ENCODE measurements around the gene CUL3.

CUL3 gene

DNA sequence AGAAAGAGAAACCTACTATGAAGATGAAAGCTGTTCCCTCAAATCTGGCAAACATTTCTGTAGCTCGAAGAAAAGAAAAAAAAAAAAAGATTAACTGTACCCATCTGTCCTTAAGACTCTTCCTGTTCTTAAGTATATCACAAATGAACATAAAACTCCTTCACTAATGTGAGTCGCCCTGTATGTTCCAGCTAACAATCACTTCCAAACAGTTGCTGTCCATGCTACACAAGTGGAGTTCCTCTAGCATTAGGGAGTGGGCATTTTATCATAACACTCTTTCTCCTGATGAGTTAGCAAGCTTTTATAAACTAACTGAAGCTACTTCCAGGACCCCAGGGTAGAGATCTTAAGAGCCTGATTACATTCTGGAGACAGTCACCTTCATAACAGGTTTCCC, 5.8 kb downstream of the CUL3 start:
- DNase-seq: no peak

DNA sequence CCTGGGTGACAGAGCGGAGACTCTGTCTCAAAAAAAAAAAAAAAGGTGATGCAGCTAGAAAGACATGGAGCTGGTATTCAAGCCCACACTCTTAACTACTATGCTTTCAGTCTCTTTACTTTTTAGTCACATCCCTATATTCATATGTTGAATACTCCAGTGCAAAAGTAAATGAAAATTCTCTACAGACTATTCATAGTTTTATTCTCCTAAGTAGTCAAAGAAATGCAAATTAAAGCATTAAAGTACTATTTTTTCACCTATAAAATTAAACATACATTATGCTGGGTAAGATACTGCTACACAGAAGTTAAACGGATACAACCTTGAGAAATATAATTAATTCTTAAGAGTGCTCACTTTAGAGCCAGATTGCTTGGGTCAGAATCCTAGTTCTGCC, 7.6 kb downstream of the CUL3 start:
- no peak for DNase-seq

DNA sequence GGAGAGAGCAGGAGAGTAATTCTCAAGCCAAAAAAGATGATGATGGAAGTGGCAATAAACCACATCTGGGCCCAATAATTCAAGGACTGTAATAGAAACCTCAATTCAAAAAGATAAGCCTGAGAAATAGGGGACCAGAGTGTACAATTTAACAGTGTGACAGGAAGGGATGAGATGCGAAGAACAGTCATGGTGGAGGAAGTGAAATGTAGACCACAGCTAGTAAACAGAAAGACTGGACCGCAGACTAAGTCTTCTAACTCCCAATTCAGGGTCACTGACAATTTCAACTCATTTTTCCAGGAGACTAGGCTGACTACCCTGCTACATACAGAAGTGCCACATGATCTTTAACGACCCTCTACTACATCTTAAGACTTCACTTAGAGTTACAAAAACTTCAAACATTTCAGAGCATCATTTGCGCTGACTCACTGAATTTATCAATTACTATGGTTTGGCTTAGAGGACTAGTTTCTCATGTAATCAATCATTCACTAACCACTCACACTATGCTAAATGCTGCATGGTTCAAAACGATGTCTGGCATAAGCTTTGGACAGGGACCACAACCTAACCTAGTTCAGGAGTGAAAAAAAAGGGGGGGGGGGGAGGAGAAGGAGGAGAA, 9.0 kb downstream of the CUL3 start:
- DNase-seq: peak; percentile 25

DNA sequence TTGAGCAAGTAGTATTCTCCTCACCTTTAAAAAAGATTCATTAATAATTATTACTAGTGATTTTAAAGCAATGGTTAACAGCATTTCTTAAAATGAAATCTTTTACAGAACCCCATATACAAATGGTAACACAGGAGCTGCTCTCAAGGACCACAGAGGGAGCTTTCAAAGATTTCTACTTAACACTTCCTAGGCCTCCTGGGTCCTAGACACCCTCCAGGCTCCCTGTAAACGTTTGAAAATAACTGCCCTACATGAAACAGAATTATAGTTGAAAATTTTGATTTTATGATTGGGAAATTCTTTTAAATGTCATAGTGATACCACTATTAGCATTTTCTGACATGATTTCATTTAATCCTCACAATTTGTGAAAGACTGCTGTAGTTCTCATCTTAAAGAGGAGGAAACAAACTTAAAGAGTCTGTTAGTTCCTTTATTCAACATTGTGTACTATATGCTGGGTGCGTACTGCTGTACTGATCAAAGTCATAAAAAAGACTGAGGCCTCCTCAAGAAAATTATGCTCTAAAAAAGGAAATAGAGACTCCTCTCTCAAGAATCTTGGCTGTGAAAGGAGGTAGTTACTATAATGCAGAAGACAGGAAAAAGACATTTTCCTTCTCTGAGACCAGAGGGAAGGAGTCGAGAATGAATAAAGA, 10.6 kb downstream of the CUL3 start:
- no peak for DNase-seq

DNA sequence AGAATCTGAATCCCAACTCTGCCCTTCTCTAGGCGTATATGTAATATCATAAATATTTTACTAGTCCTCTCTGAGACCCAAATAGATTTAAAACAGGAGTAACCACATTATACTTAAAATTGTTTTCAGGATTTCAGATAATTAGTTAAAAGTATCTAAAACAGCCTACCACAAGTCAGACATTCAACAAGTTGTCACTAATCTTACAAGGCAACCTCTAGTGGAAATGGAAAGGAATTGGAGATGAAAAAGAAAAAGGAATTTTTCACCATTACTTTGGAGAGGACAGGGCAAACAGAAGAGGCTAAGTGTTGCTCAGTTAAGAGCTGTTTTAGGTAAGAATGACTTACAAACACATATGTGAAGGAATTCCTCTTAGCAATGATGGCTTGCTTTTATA, 11.4 kb downstream of the CUL3 start:
- no peak for DNase-seq

DNA sequence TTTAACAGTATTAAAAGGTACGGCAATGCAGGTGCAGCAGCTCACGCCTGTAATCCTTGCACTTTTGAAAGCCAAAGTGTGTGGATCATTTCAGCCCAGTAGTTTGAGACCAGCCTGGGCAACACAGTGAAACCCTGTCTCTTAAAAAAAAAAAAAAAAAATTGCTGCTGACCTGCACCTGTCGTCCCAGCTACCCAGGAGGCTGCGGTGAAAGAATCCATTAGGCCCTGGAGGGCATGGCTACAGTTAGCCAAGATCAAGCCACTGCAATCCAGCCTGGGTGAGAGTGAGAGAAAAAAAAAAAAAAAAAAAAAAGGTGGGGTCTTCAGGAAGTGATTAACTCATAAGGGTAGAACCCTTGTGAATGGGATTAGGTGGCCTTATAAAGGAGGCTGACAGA, 12.8 kb downstream of the CUL3 start:
- DNase-seq: no peak

DNA sequence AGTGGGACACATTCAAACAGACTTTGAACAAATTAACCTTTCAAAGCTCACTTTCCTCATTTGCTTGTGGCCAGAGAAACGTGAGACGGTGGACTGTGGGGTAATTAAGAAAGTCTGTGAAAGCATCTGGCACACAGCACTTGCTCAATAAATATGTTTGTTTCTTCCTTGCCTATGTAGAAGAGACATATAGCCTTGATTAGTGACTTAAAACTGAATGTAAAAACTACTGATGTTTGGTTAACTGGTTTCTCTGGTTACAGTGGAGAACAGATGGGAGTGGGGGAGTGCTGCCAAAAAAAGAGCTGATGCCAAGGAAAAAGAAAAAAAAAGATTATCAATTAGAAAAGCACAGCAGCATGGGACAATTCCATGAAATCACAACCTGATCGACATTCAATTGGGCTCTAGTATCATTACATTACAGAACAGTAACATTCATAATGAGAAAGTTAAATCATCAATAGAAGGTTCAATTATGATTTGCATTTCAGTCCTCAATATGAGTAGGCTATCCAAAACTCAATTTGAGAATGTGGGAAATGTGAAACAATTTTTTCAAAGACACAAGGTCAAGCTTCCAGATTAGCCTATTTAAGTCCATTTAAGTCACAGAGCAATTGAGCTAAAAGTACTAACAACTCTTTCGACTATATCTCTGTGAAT, 14.7 kb downstream of the CUL3 start:
- peak; percentile 43 for DNase-seq

DNA sequence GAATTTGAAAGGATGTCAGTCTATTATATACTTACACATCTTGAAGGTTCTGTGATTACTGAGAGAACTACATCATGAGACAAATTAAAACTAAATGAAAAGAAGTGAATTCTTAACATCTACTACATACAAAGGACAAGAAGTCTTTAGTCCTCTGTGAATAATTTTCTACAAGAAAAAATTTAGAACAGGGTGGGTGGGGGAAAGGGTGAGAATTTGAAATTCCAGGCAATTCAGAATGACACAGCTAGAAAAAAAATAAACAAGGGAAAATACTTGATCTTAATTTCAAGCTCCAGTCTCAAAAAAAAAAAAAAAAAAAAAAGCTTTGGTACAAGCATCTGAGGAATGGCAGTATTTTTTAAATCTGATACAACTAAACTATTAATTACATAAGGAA, 15.5 kb downstream of the CUL3 start:
- DNase-seq: no peak

DNA sequence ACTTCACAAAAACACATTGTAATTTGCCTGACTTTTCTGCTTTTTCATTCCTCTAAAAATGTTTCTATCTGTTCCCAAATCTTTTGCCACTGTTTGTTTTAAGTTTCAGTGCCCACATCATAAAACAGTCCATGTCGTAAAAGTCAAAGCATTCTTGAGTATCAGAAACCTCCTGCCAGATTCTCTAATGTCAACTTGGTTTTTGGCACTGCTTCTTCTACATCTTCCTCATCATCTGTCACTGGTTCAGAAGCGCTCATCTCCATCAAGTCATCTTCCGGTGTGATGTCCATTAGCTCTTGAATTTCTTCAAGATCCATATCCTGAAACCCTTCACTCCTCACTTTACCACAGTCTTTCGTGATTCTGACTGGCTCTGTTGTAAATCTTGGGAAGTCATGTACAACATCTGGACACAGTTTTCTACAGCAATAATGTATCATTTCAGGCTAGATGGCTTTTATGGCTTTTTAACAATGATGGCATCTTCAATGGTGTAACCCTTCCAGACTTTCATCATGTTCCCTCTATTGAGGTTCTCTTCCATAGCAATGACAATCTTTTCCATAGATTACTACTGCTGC, 19.6 kb downstream of the CUL3 start:
- no peak for DNase-seq

DNA sequence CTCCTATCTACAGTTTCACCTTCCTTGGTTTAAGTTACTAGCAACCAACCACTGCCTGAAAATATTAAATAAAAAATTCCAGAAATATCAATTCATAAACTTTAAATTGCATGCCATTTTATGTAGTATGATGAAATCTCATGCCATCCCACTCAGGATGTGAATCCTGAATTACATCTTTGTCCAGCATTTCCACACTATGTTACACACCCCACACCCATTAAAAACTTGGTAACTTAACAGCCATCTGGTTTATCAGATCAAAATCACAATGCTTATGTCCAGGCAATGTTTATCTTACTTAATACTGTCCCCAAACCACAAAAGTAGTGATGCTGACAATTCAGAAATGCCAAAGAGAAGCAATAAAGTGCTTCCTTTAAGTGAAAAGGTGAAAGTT, 21.6 kb downstream of the CUL3 start:
- no peak for DNase-seq

DNA sequence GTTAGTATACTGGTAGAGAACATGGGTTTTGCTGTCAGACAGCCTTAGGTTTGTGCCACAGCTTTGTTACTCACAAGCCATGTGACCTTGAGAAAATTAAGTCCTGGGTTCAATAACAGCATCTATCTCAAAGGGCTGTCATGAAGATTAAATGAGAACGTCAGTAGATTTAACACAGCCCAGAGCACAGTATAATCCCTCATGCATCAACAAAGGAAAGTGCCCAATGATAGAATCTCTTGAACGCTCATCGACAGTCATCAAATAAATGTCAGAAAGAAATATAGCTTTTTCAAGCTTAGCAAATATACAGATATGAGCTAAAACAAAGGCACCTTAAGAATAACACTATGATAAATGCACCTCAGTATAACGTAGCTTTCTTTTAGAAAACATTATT, 22.3 kb downstream of the CUL3 start:
- DNase-seq: no peak

DNA sequence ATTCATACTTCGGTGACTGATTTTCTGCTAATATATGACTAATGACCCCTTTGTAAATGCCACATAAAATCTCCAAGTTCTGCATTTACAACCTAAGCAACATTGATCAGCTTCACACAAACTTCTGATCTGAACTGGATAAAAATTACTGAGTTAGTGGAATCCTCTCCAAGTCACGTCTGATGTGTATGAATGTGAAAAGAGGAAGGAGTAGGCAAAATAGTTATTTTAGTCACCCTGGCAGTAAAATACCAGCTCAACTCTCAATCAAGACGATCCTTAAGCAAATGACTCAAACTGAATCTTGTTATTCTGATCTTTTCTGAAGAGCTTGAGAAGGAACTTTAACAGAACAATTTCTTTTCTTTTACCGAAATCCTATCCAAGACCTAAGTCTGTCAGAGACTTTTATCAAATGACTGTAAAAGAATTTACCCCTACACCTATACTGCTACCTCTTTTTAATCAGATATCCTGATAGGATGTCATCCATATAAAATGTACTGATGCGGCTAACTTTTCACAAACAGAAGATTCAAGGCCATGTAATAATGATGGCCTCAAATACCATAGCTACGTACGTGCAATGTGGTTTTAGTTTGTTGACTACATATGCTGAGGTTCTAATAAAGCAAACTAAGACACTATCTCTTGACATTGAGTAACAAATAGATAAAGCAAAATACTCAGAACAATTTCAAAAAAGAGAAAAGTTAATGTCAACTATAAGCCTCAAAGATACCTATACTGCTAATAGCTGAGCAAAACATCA, 23.7 kb downstream of the CUL3 start:
- peak; percentile 48 for DNase-seq

DNA sequence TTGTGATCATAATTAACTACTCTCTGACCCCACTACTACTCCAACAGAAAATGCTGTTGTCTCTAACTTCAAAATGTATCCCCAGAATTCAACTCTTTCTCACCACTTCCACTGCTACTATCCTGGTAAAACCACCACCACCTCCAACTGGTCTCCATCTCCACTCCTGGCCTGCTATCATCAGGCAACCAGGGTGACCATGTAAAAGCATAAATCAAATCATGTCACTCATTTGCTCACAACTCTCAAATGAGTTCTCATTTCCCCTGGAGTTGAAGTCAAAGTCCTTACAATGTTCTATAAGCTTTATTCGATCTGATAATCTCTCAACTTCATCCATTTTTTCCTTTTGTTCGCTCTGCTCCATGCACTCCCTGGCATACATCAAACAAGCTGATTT, 24.6 kb downstream of the CUL3 start:
- DNase-seq: no peak

DNA sequence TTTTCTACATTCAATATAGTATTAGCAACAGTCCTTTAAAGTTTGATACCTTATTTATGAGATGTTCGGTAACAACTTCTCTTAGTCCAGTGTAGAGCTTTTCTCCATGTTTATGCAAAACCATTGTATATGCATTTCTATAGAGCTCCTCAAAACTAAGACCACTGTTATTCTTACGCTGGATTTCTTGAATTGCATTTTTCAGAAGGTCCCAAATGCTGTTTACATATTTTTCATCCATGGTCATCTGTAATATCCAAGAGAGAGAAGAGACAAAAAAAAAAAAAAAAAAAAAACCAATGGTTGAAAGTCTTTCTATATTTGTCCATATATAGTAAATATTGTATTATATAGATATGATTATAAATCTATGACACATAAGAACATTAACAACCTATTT, 27.6 kb downstream of the CUL3 start:
- DNase-seq: no peak

DNA sequence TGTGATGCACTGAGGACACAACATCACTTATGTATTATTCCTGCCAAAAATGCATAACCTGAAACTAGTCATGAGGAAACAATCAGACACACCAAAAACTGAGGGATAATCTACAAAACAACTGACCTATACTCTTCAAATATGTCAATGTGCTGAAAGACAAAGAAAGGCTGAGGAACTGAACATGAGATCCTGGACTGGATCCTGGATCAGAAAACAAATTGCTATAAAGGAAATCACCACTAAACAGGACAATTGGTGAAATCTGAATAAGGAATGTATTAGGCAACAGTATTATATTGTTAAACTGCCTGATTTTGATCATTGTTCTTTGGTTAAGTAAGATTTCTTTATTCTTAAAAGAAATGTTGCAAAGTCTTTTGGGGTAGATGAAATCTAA, 28.8 kb downstream of the CUL3 start:
- DNase-seq: no peak

DNA sequence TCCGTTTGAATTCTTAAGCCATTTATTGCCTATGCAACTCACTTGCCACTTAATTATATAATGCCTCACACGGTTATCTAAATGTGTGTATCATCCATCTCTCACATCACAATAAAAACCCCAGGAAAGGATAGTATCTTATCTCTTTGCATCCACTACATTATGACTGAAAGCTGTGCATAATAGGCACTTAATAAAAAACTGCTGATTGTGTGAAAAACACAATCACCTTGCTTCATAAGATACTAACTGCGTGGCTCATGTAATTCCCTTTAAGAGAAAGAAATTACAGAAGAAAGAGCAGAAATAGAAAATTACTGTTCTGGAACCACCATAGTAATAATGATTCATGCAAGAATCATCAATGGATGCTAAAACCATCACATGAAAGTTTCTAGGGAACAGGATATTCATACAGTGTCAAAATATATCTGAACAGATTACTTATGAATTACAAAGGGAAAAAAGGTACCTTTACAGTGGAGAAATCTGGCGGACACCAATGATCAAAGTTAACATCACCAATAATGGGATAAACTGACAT, 29.3 kb downstream of the CUL3 start:
- DNase-seq: no peak

DNA sequence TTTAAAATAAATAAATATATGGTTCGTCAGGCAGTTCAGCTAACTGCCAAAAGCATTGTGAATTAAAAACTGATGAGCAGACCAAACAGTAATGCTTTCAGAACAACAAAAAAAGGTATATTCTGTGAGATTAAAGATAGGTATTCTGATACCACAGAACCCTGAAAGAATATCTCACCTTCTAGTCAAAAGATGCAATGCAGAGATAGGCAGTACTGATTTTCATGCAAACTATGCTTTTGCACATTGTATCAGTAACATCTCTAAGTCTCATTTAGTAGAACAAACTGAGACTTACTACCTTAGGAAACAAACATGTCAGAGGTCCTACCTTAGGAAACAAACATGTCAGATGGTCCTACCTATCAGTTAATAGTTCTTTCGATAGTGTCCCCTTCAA, 32.4 kb downstream of the CUL3 start:
- no peak for DNase-seq

DNA sequence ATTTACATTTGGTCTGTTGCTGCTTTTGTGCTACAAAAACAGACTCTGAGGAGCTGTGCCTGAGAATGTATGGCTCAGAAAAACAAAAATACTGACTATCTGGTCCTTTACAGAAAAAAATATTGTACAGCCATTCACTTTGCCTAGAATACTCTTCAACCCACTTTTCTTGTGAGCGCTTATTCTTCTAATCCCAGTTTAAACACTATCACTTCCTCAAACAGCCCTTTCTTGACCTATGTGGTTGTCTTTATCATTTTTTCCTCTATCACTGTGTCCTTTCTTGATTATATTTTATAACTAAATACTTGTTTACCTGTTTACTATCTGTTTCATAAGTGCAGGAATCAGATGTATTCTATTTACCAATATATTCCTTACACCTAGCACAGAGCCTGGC, 33.5 kb downstream of the CUL3 start:
- no peak for DNase-seq

DNA sequence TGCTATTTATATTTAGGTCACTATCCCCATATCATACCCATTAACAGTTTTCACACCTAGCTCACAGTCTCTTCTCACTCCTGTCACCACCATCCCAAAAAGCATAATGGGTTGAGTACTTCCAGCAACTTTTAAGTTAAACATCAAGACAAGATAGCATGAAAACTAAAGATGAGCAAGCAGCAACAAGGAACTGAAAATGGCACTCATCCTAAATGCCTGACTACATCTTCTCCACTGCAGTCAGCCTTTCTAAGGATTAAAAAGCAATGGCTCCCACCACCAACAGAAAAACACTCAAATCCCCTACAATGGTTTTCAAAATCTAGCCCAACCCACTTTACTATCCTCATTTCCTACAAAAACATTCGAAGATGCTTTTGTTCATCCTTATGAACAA, 38.2 kb downstream of the CUL3 start:
- DNase-seq: no peak

DNA sequence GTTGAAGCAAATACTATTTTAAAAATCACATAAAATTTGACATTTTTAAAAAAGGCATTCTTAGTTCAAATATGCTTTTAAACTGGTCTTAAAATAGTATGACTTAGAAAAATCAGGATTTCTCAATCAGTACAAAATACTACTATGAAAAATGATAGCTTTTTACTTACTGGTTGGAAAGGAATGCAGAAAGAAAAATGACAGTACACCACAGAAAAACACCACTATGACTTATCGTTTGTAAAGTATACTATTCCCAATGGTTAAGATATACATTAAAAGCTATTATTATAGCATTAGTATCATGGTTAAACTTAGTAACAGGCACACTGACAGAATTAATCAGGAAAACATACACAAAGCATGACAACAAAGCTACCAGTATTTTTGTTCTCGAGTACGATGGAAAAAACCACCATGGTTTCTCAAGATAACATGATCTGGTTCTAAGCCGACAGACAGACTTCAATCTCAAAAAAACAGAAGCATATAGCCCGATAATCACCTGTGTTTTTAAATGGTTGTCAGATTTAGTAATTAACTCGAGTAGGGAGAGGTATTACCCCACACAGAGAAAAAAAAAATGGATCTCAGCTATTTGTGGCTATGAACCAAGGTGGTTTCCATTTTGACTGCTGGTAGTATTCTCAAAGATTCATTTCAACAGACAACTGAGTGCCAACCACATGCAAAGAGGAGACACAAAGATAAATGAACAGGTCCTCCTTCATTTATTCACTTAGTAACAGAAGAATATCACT, 39.1 kb downstream of the CUL3 start:
- no peak for DNase-seq

DNA sequence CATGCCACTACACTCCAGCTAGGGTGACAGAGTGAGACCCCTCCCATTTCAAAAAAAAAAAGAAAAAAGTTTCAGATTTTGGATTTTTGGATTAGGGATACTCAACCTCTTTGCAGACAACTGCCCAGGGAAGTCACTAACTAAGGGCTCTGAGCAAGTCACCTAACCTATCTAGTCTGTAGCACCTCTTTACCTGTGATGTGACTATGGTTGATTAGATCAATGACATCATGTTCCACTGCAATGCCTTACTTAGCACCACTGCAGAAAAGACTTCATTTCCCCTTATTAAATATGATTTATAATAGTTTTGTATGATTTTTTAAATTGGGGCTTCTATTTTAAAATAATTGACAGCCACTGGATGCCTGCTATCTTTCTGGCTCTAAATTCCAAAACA, 41.2 kb downstream of the CUL3 start:
- DNase-seq: no peak

DNA sequence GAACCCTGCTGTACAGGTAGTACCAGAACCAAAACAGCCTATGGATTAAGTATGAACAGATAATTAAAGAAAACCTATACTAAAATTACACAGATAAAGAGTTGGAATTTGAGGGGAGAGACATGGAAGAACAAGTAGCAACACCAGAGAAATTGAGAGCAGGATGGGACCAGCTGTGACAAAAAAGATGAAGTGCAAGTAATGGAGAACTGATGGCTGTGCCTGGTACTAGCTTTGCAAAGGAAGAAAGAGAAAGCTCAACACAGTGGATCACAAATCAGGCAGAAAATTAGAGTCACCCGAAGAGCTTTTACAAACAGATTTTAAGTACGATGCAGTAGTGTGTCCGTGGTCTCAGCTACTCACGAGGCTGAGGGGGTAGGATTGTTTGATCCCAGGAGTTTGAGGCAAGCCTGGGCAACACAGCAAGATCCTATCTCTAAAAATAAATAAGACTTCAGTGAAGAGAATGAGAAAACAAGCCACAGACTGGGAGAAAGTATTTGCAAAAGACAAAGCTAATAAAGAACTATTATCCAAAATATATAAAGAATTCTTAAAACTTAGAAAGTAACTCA, 46.5 kb downstream of the CUL3 start:
- DNase-seq: no peak
